Endothelial cell of umbilical vein (primary cell): Measurements from ENCODE around the gene CD40. TPM values are rescaled to one million over a fixed set of nuclear protein-coding genes. Genes with fewer than 3 reads are reported as not detected.

Experiments
- BruUV-seq: library from RNA; stranded (reverse); fragments of 400-500 nt; replicated peaks from 2 replicates; lab custom pipeline; 2021; lab: Mats Ljungman, UMichigan
- CTCF ChIA-PET: fragments of 300-600, 350-600 bp; sonication (Branson Sonifier 250); formaldehyde crosslinking; loops from one replicate; lab custom pipeline; 2021; ENCODE audit warnings: antibody characterized with exemption, inconsistent platforms; lab: Charles Lee
- POLR2A ChIA-PET: fragments of 300-600, 350-600 bp; sonication (Branson Sonifier 250); formaldehyde crosslinking; loops from one replicate; lab custom pipeline; 2021; ENCODE audit warnings: antibody characterized with exemption, inconsistent platforms; lab: Charles Lee
- DNase-seq: peaks from one replicate; pipeline ENCODE4 v3.0.0-alpha.2; 2011; ENCODE audit warnings: low read depth, low spot score
- FAIRE-seq: peaks from 2 replicates; lab custom pipeline; 2011; peaks lifted over from hg19 to GRCh38; lab: Jason Lieb, UNC
- H2AFZ ChIP-seq: 2 replicates; pipeline ENCODE4 v1.6.0; 2012; ENCODE audit warnings: low read depth, low read length, control low read depth, inconsistent platforms
- H3K27ac ChIP-seq: 2 replicates; pipeline ENCODE4 v1.5.1; 2011; ENCODE audit warnings: low read depth, mild to moderate bottlenecking, control low read depth, low read length, moderate library complexity; ENCODE audit not compliant: insufficient read depth
- H3K27me3 ChIP-seq, 2 experiments: 2 replicates each; pipeline versions ENCODE4 v1.6.0 to v1.6.1; 2011; ENCODE audit warnings: low read length in 2 of 2, mixed read lengths in 1 of 2; ENCODE audit not compliant: control insufficient read depth in 2 of 2, insufficient read depth in 2 of 2
- H3K36me3 ChIP-seq, 2 experiments: 2 replicates in 1 of 2; 3 replicates in 1 of 2; pipeline ENCODE4 v1.5.1; 2011; ENCODE audit warnings: low read length in 2 of 2, mild to moderate bottlenecking in 1 of 2, moderate library complexity in 1 of 2; ENCODE audit not compliant: control insufficient read depth in 2 of 2, insufficient read depth in 2 of 2; ENCODE audit errors: extremely low read depth in 1 of 2
- H3K4me1 ChIP-seq: 3 replicates; pipeline ENCODE4 v1.5.1; 2011; ENCODE audit warnings: mild to moderate bottlenecking, low read length; ENCODE audit not compliant: control insufficient read depth, insufficient read depth; ENCODE audit errors: extremely low read depth
- H3K4me2 ChIP-seq: 2 replicates; pipeline ENCODE4 v1.6.1; 2011; ENCODE audit warnings: low read length, control low read depth, mixed read lengths; ENCODE audit not compliant: insufficient read depth
- H3K4me3 ChIP-seq, 3 experiments: fragments of 200-600 bp in 1 of 3; sonication (generic), shearing (Covaris generic) in 1 of 3; replicated peaks in 1 of 3; 2 replicates each; pipeline ENCODE4 v1.5.1; 2011 to 2016; ENCODE audit warnings: control low read depth in 3 of 3, low read length in 3 of 3, mild to moderate bottlenecking in 2 of 3, inconsistent platforms in 1 of 3, low read depth in 1 of 3, moderate library complexity in 1 of 3; ENCODE audit not compliant: insufficient read depth in 1 of 3
- H3K79me2 ChIP-seq: 2 replicates; pipeline ENCODE4 v1.6.0; 2012; ENCODE audit warnings: low read length, inconsistent platforms; ENCODE audit not compliant: control insufficient read depth, insufficient read depth
- H3K9ac ChIP-seq: replicated peaks from 2 replicates; pipeline ENCODE3; 2011; ENCODE audit warnings: low read length, control low read depth; ENCODE audit not compliant: insufficient read depth; ENCODE audit errors: extremely low read depth
- H3K9me1 ChIP-seq: replicated peaks from 3 replicates; pipeline ENCODE4 v1.6.0; 2011; ENCODE audit warnings: mild to moderate bottlenecking, low read length; ENCODE audit not compliant: control insufficient read depth, insufficient read depth; ENCODE audit errors: extremely low read depth
- H3K9me3 ChIP-seq: replicated peaks from 2 replicates; pipeline ENCODE4 v1.5.1; 2012; ENCODE audit warnings: low read length, inconsistent platforms; ENCODE audit not compliant: control insufficient read depth, insufficient read depth
- H4K20me1 ChIP-seq: replicated peaks from 2 replicates; pipeline ENCODE3; 2011; ENCODE audit warnings: mild to moderate bottlenecking, low read length; ENCODE audit not compliant: control insufficient read depth, insufficient read depth; ENCODE audit errors: extremely low read depth
- EZH2 ChIP-seq: IDR thresholded peaks from 2 replicates; pipeline ENCODE4 v1.6.1; 2012; ENCODE audit warnings: borderline replicate concordance, low read depth, mild to moderate bottlenecking, moderate library complexity, low read length, inconsistent platforms; ENCODE audit not compliant: severe bottlenecking
- FOS ChIP-seq: IDR thresholded peaks from 2 replicates; pipeline ENCODE4 v1.6.1; 2011; ENCODE audit warnings: mild to moderate bottlenecking, low read length, moderate library complexity, borderline replicate concordance; ENCODE audit not compliant: insufficient read depth
- GATA2 ChIP-seq: IDR thresholded peaks from 2 replicates; pipeline ENCODE4 v1.7.0; 2011; ENCODE audit warnings: low read depth, mild to moderate bottlenecking, moderate library complexity, mixed read lengths, low read length; ENCODE audit not compliant: insufficient read length, insufficient read depth
- JUN ChIP-seq: IDR thresholded peaks from 2 replicates; pipeline ENCODE4 v1.6.1; 2011; ENCODE audit warnings: borderline replicate concordance, low read depth; ENCODE audit not compliant: insufficient read length, insufficient read depth
- MYC ChIP-seq: IDR thresholded peaks from one replicate; pipeline ENCODE4 v1.6.1; 2011; ENCODE audit warnings: mild to moderate bottlenecking, low read depth, low read length
- POLR2A ChIP-seq: IDR thresholded peaks from 2 replicates; pipeline ENCODE4 v1.6.1; 2012; ENCODE audit warnings: low read depth, mild to moderate bottlenecking, control low read depth, low read length
- POLR2AphosphoS5 ChIP-seq: IDR thresholded peaks from 2 replicates; pipeline ENCODE4 v1.6.1; 2012; ENCODE audit warnings: low read depth, mild to moderate bottlenecking, control low read depth, low read length, moderate library complexity; ENCODE audit not compliant: insufficient read depth
- dilution Hi-C: fragments of 300-500 bp; cut with MboI; formaldehyde crosslinking; loops from one replicate; pipeline ENCODE4 v1.15.0; 2019; ENCODE audit warnings: low sequenced_read_pairs; ENCODE audit not compliant: extremely low pct_ligation_motif_present
- intact Hi-C: fragments of 100-400 bp; cut with micrococcal nuclease; formaldehyde crosslinking; loops from one replicate; pipeline ENCODE4 v1.10.0; 2022
- polyA plus RNA-seq, 4 experiments: library from polyadenylated mRNA; depleted of rRNA in 3 of 4; stranded (reverse) in 3 of 4; unstranded in 1 of 4; fragments of >200 nt; gene quantifications; 2 replicates each; pipeline versions ENCODE4 v1.2.1 to v1.2.3, GENCODE V29; 2011 to 2012; ENCODE audit warnings: missing spikeins in 1 of 4
- total RNA-seq: library from RNA; stranded (reverse); gene quantifications from 2 replicates; pipeline ENCODE4 v1.2.3, GENCODE V29; 2021
- TF ChIP-seq, protein P1 (sequence below): IDR thresholded peaks from 2 replicates; pipeline ENCODE4 v1.6.1; 2011; ENCODE audit not compliant: insufficient read depth, insufficient read length
- TF ChIP-seq, protein P2 (sequence below), 2 donors: IDR thresholded peaks; 1 replicate in 1 of 2; 2 replicates in 1 of 2; pipeline ENCODE4 v1.5.1; 2011; ENCODE audit warnings: low read length in 2 of 2, mild to moderate bottlenecking in 2 of 2, moderate library complexity in 2 of 2, control low read depth in 1 of 2, inconsistent platforms in 1 of 2, low read depth in 1 of 2; ENCODE audit not compliant: insufficient read depth in 1 of 2; ENCODE audit errors: extremely low read depth in 1 of 2

Gene CD40
- total and polyA plus RNA-seq, 2 donors (not counting 3 experiments of a cell fraction or from before 2014, with no cell fraction given), result 36.6 to 38.3 TPM

DNA sequence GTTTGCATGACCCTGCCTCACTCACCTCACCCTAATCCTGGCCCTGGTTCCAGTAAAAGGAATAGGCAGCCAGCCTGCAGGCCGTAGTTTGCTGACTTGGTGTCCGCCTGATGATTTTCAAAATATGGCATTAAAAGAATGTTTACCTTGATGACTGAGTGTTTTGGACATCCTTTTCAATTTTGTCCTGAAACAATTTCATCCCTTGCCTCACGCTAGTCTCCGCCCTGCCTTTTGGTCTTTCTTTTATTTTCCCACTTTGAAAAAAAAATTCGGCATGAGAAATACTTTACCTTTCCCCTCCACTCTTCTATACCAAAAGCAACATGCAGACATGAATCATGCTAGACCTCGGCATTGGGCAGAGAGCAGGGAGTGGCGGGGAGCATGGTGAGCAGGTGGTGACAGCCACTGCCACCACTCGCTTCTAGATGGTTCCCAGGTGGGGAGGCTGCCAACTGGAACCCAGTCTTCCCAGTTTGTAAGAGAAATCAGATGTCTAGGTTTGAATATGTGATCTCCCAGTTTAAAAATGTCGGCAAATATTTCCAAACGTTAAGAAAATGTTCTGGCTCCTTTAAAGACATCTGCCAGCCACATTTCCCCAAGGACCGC lies 9.4 kb downstream of the CD40 start:
- no peaks in the 10 kb centered on the region for H3K9me1 ChIP-seq
- no peak overlapping the region for H2AFZ ChIP-seq
- no peak overlapping the region for H3K4me2 ChIP-seq
- TF ChIP-seq, protein P1, sequence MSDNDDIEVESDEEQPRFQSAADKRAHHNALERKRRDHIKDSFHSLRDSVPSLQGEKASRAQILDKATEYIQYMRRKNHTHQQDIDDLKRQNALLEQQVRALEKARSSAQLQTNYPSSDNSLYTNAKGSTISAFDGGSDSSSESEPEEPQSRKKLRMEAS, result no peak
- TF ChIP-seq EZH2 (no peak), JUN (no peak), FOS (no peak), POLR2AphosphoS5 (no peak), GATA2 (no peak), POLR2A (no peak), MYC (no peak)
- TF ChIP-seq, protein P2, sequence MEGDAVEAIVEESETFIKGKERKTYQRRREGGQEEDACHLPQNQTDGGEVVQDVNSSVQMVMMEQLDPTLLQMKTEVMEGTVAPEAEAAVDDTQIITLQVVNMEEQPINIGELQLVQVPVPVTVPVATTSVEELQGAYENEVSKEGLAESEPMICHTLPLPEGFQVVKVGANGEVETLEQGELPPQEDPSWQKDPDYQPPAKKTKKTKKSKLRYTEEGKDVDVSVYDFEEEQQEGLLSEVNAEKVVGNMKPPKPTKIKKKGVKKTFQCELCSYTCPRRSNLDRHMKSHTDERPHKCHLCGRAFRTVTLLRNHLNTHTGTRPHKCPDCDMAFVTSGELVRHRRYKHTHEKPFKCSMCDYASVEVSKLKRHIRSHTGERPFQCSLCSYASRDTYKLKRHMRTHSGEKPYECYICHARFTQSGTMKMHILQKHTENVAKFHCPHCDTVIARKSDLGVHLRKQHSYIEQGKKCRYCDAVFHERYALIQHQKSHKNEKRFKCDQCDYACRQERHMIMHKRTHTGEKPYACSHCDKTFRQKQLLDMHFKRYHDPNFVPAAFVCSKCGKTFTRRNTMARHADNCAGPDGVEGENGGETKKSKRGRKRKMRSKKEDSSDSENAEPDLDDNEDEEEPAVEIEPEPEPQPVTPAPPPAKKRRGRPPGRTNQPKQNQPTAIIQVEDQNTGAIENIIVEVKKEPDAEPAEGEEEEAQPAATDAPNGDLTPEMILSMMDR (IDR thresholded peaks at IDR 0.05; ENCODE audit: extremely low read depth in 1 of 2, insufficient read depth in 1 of 2, low read depth in 1 of 2, low read length in 2 of 2), result no peak
- no peaks in the 10 kb centered on the region for H3K79me2 ChIP-seq
- H3K9me3 ChIP-seq, result no peaks in the 10 kb centered on the region
- peaks cover 0 to 13% of the 10 kb centered on the region in 2 experiments for H3K36me3 ChIP-seq
- DNase-seq (no peak), FAIRE-seq (no peak)
- peaks cover 3% of the 10 kb centered on the region for H3K4me1 ChIP-seq
- H3K27ac ChIP-seq, result no peak overlapping the region
- intact Hi-C loops (no loop called here), dilution Hi-C loops (no loop called here)
- ChIA-PET CTCF (interaction anchor here (0.9 to 6.2 kb wide), 6 partner anchors 13 to 219 kb away, joined by 3 to 77 read pairs (median 6); no protein-coding TSS in a partner anchor), POLR2A (no interaction called here)
- no peaks in the 10 kb centered on the region for H4K20me1 ChIP-seq
- H3K9ac ChIP-seq, result no peak overlapping the region
- H3K4me3 ChIP-seq, result no peak overlapping the region
- peaks cover 6 to 9% of the 10 kb centered on the region in 2 experiments for H3K27me3 ChIP-seq
- no TSS peak for BruUV-seq
